Measurements from ENCODE around the gene DCN.

DNA sequence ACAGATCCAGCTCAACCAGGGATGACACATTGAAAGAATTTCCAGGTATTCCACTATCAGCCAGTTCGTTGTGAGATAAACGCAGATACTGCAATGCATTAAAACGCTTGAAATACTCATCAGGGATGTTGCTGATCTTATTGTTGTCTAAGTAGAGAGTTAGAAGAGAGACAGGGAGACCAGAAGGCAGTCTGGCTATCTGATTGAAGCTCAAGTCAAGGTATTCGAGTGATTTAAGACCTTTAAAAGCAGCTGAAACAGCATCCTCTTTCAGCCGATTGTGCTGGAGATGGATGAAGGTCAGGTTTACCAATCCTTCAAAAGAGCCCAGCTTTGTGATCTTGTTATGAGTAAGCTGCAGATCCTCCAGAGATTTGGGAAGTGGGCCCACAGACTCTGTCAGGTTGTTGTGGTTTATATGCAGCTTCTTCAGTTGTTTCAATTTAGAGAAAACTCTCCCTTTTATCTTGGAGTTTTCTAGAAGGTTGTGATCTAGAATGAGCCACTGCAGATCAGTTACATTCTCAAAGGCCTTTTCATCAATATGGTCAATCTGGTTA is 74.3 kb downstream of the DCN start:
- TF ChIP-seq POLR2A (IDR thresholded peaks at IDR 0.05; ENCODE audit: low read length) (no peak), GATA1 (IDR thresholded peaks at IDR 0.05; ENCODE audit: low read depth, low read length) (no peak)
